K562 (cell line): ENCODE measurements around the gene LCNL1. TPM values are rescaled to one million over a fixed set of nuclear protein-coding genes. Genes with fewer than 3 reads are reported as not detected.

ENCODE experiments used
- ATAC-seq: fragments of 200-7000 bp; cut with Tn5 transposase; 3 replicates; pipeline ENCODE4 v1.9.1; 2020; ENCODE audit warnings: moderate library complexity
- BruUV-seq: library from RNA; stranded (reverse); fragments of 400-500 nt; replicated peaks from 2 replicates; lab custom pipeline; 2021; lab: Mats Ljungman, UMichigan
- CTCF ChIA-PET: fragments of 300-600 bp; formaldehyde crosslinking; extraction: SDS; loops from one replicate; lab custom pipeline; 2021; ENCODE audit warnings: low intra/inter-chr PET ratio; lab: Yijun Ruan, JAX
- POLR2A ChIA-PET: fragments of 300-600, 350-650 bp; sonication (Branson Sonifier 250); formaldehyde crosslinking; extraction: SDS; loops from one replicate; lab custom pipeline; 2021; ENCODE audit warnings: antibody characterized with exemption, inconsistent platforms; lab: Yijun Ruan, JAX
- DNase-seq, 4 experiments: peaks; one replicate each; pipeline versions ENCODE4 v3.0.0 to v3.0.0-alpha.2; 2011 to 2018; ENCODE audit warnings: low spot score in 3 of 4, mixed read lengths in 3 of 4; ENCODE audit errors: extremely low read depth in 1 of 4
- FAIRE-seq: peaks from 2 replicates; lab custom pipeline; 2011; peaks lifted over from hg19 to GRCh38; lab: Jason Lieb, UNC
- H2AFZ ChIP-seq: 2 replicates; pipeline ENCODE4 v1.6.0; 2011; ENCODE audit warnings: low read depth, low read length, control low read depth, inconsistent platforms
- H3K27ac ChIP-seq: fragments of 200-600 bp; 3 replicates; pipeline ENCODE4 v1.8.0; 2011; ENCODE audit warnings: low read depth, mild to moderate bottlenecking, control low read depth, inconsistent platforms, low read length, moderate library complexity, mixed read lengths; ENCODE audit errors: extremely low read depth
- H3K27me3 ChIP-seq, 2 experiments: fragments of 300-600 bp in 1 of 2; 2 replicates in 1 of 2; 3 replicates in 1 of 2; pipeline versions ENCODE4 v1.6.0 to v1.8.0; 2011; ENCODE audit warnings: inconsistent platforms in 2 of 2, low read length in 2 of 2, mild to moderate bottlenecking in 1 of 2, mixed read lengths in 1 of 2, moderate library complexity in 1 of 2; ENCODE audit not compliant: control insufficient read depth in 2 of 2, insufficient read depth in 2 of 2
- H3K36me3 ChIP-seq: fragments of 300-600 bp; 3 replicates; pipeline ENCODE4 v1.8.0; 2011; ENCODE audit warnings: mild to moderate bottlenecking, low read length, inconsistent platforms; ENCODE audit not compliant: control insufficient read depth, insufficient read depth
- H3K4me1 ChIP-seq, 2 experiments: fragments of 200-600 bp in 1 of 2; replicated peaks in 1 of 2; 2 replicates in 1 of 2; 3 replicates in 1 of 2; pipeline versions ENCODE4 v1.5.1 to v1.8.0; 2011; ENCODE audit warnings: inconsistent platforms in 2 of 2, low read length in 2 of 2, mild to moderate bottlenecking in 1 of 2, mixed read lengths in 1 of 2, moderate library complexity in 1 of 2; ENCODE audit not compliant: control insufficient read depth in 2 of 2, insufficient read depth in 2 of 2
- H3K4me2 ChIP-seq: 2 replicates; pipeline ENCODE4 v1.6.1; 2011; ENCODE audit warnings: low read length, control low read depth, inconsistent platforms, mixed read lengths; ENCODE audit not compliant: insufficient read depth
- H3K4me3 ChIP-seq: fragments of 200-600 bp; sonication (generic), shearing (Covaris generic); 2 replicates; pipeline ENCODE4 v1.5.1; 2016; ENCODE audit warnings: control low read depth, inconsistent platforms
- H3K79me2 ChIP-seq: fragments of 200-600 bp; 3 replicates; pipeline ENCODE4 v1.8.0; 2011; ENCODE audit warnings: low read length, inconsistent platforms; ENCODE audit not compliant: control insufficient read depth, insufficient read depth
- H3K9ac ChIP-seq, 2 experiments: 2 replicates each; pipeline versions ENCODE4 v1.6.0 to v1.6.1; 2011; ENCODE audit warnings: low read depth in 2 of 2, low read length in 2 of 2, control low read depth in 1 of 2, inconsistent platforms in 1 of 2, mild to moderate bottlenecking in 1 of 2, mixed read lengths in 1 of 2; ENCODE audit not compliant: insufficient read depth in 1 of 2
- H3K9me1 ChIP-seq: one replicate; pipeline ENCODE4 v1.6.0; 2011; ENCODE audit warnings: inconsistent platforms, mild to moderate bottlenecking, low read length, moderate library complexity; ENCODE audit not compliant: control insufficient read depth, insufficient read depth
- H3K9me3 ChIP-seq: replicated peaks from 2 replicates; pipeline ENCODE4 v1.5.1; 2011; ENCODE audit warnings: low read depth, low read length, inconsistent platforms; ENCODE audit not compliant: control insufficient read depth, insufficient read depth
- H4K20me1 ChIP-seq: replicated peaks from 2 replicates; pipeline ENCODE4 v1.6.1; 2011; ENCODE audit warnings: low read length, inconsistent platforms, mixed read lengths; ENCODE audit not compliant: control insufficient read depth, insufficient read depth
- ARNT ChIP-seq, 2 experiments: fragments of 450-650 bp; IDR thresholded peaks; 2 replicates each; pipeline ENCODE4 v1.6.1; 2016; ENCODE audit warnings: mild to moderate bottlenecking in 1 of 2
- E2F6 ChIP-seq, 2 experiments: IDR thresholded peaks; 2 replicates each; pipeline ENCODE4 v1.6.1; 2011; ENCODE audit warnings: borderline replicate concordance in 1 of 2, control low read depth in 1 of 2, low read depth in 1 of 2, low read length in 1 of 2, mild to moderate bottlenecking in 1 of 2, mixed read lengths in 1 of 2, moderate library complexity in 1 of 2; ENCODE audit not compliant: insufficient read depth in 1 of 2, insufficient read length in 1 of 2, poor library complexity in 1 of 2, severe bottlenecking in 1 of 2; ENCODE audit errors: extremely low read depth in 1 of 2
- EGR1 ChIP-seq: fragments of 450-650 bp; conservative IDR thresholded peaks from 2 replicates; pipeline ENCODE4 v1.6.1; 2017; ENCODE audit warnings: mild to moderate bottlenecking
- ELK3 ChIP-seq: fragments of 450-650 bp; formaldehyde crosslinking; IDR thresholded peaks from 2 replicates; pipeline ENCODE4 v1.4.0; 2020; ENCODE audit warnings: mild to moderate bottlenecking
- GTF2A2 ChIP-seq: IDR thresholded peaks from 2 replicates; pipeline ENCODE4 v1.6.1; 2016; ENCODE audit warnings: mild to moderate bottlenecking, missing genetic modification characterization, missing compliant biosample characterization
- HIVEP1 ChIP-seq: fragments of 250-450 bp; sonication (Bioruptor Pico); IDR thresholded peaks from 2 replicates; pipeline ENCODE4 v1.4.0; 2020; ENCODE audit warnings: mild to moderate bottlenecking
- MAZ ChIP-seq, 2 experiments: fragments of 450-650 bp in 1 of 2; sonication (generic) in 1 of 2; formaldehyde crosslinking; IDR thresholded peaks in 1 of 2; conservative IDR thresholded peaks in 1 of 2; 2 replicates each; pipeline versions ENCODE4 v1.4.0 to v1.5.0; 2020; ENCODE audit warnings: mild to moderate bottlenecking in 1 of 2, missing genetic modification reagents in 1 of 2
- POLR2AphosphoS2 ChIP-seq: IDR thresholded peaks from 2 replicates; pipeline ENCODE4 v1.6.1; 2012; ENCODE audit warnings: low read length, improper control_type of control experiment
- TEAD1 ChIP-seq, 2 experiments: fragments of 450-650 bp in 1 of 2; sonication (generic) in 1 of 2; formaldehyde crosslinking; IDR thresholded peaks; 2 replicates each; pipeline versions ENCODE4 v1.4.0 to v1.8.0; 2020 to 2022; ENCODE audit warnings: mild to moderate bottlenecking in 2 of 2, missing genetic modification reagents in 1 of 2
- THAP12 ChIP-seq: fragments of 250-450 bp; sonication (Bioruptor Pico); IDR thresholded peaks from 2 replicates; pipeline ENCODE4 v1.9.0; 2021; ENCODE audit warnings: mild to moderate bottlenecking, inconsistent platforms
- YBX1 ChIP-seq: fragments of 450-650 bp; IDR thresholded peaks from 2 replicates; pipeline ENCODE4 v1.7.1; 2016; ENCODE audit warnings: mild to moderate bottlenecking
- ZBTB9 ChIP-seq: fragments of 450-650 bp; formaldehyde crosslinking; IDR thresholded peaks from 2 replicates; pipeline ENCODE4 v1.4.0; 2020; ENCODE audit warnings: mild to moderate bottlenecking, moderate library complexity
- ZEB2 ChIP-seq: fragments of 450-650 bp; IDR thresholded peaks from 2 replicates; pipeline ENCODE4 v1.6.1; 2016
- WGBS: fragments of 100-300 bp; shearing (Covaris generic); methylation state at CpG from one replicate; pipeline ENCODE4 v1.1.6; 2016; ENCODE audit warnings: low coverage, mixed read lengths; ENCODE audit not compliant: insufficient coverage; ENCODE audit errors: missing lambda C conversion rate; 5-methylcytosine and 5-hydroxymethylcytosine counted together
- in situ Hi-C: fragments of 300-500 bp; cut with MboI; formaldehyde crosslinking; loops from 4 replicates; pipeline ENCODE4 v1.15.0; 2018; ENCODE audit warnings: inconsistent platforms, mixed read lengths
- intact Hi-C: fragments of 100-400 bp; cut with micrococcal nuclease; formaldehyde crosslinking; loops from 2 replicates; pipeline ENCODE4 v1.14.2; 2022
- polyA plus RNA-seq, 8 experiments: library from polyadenylated mRNA; depleted of rRNA in 4 of 8; stranded (reverse) in 5 of 8; unstranded in 3 of 8; fragments of >200 nt; fragmentation: Nextera tagmentation in 2 of 8; fragmentation: Illumina TruSeq in 1 of 8; extraction: Ambion mirVana in 2 of 8; extraction: Trizol in 1 of 8; gene quantifications; 2 replicates each; pipeline versions ENCODE4 v1.2.1 to v1.2.3, GENCODE V29; 2011 to 2014; ENCODE audit warnings: inconsistent platforms in 1 of 8, missing spikeins in 1 of 8
- total RNA-seq, 7 experiments: library from RNA; depleted of rRNA in 6 of 7; stranded (reverse); fragments of >200 nt in 6 of 7; fragmentation: Illumina TruSeq in 2 of 7; extraction: Trizol in 2 of 7; gene quantifications; 2 replicates each; pipeline versions ENCODE4 v1.2.1 to v1.2.3, GENCODE V29; 2011 to 2021; ENCODE audit warnings: low replicate concordance in 1 of 7
- TF ChIP-seq, protein P1 (sequence below): sonication (generic); formaldehyde crosslinking; IDR thresholded peaks from 2 replicates; pipeline ENCODE4 v1.5.0; 2020; ENCODE audit warnings: missing genetic modification reagents

The LCNL1 gene
- total and polyA plus RNA-seq, 9 of the 15 experiments (the other 6 are each of a cell fraction or from before 2014, with no cell fraction given) = 0.04 to 0.16 (median 0.04) TPM; not detected in 4

- POLR2A ChIA-PET = interaction anchor here (0.6 to 1.5 kb wide), 3 partner anchors 10 to 107 kb away, joined by 3 to 5 read pairs (median 4); no protein-coding TSS in a partner anchor
- Histone ChIP-seq H3K36me3 (no peaks in the 10 kb centered on the region), H3K9ac (peak overlapping the region; percentile 25 to 89; a peak in 3 of 4 replicates), H3K9me3 (no peaks in the 10 kb centered on the region), H4K20me1 (no peaks in the 10 kb centered on the region), H3K4me2 (peak overlapping the region; percentile 79), H3K27me3 (no peaks in the 10 kb centered on the region), H2AFZ (peak overlapping the region; percentile 82), H3K79me2 (no peaks in the 10 kb centered on the region), H3K4me3 (peak overlapping the region; percentile 37), H3K4me1 (peaks cover 9 to 95% of the 10 kb centered on the region in 2 experiments; a peak in 4 of 5 replicates), H3K27ac (peak overlapping the region; percentile 44; the same call in 1 of the 3 replicates), H3K9me1 (no peaks in the 10 kb centered on the region)
- intact Hi-C loops = no loop called here
- CTCF ChIA-PET = no interaction called here
- WGBS = 29% methylated on average over 29 of the region's 41 CpGs
- BruUV-seq = no TSS peak
- in situ Hi-C loops = no loop called here
- ATAC-seq (peak; percentile 12), DNase-seq (no peak), FAIRE-seq (no peak)
- TF ChIP-seq POLR2AphosphoS2 (no peak), ZEB2 (peak; percentile 65), E2F6 (IDR thresholded peaks at IDR 0.05; ENCODE audit: borderline replicate concordance in 1 of 2, extremely low read depth in 1 of 2, insufficient read depth in 1 of 2, insufficient read length in 1 of 2, low read depth in 1 of 2, low read length in 1 of 2, poor library complexity in 1 of 2, severe bottlenecking in 1 of 2) (peak in 1 of 2 experiments; percentile 44), MAZ (CRISPR knock-in tag; conservative IDR thresholded peaks at IDR 0.05 in 1 of 2, IDR thresholded peaks at IDR 0.05 in 1 of 2) (peak in 1 of 2 experiments; percentile 63; a peak in 2 of 4 replicates), ELK3 (CRISPR knock-in tag) (no peak), THAP12 (CRISPR knock-in tag) (peak; percentile 58; the same call in 1 of the 2 replicates), ZBTB9 (CRISPR knock-in tag) (peak; percentile 66; the same call in 1 of the 2 replicates), GTF2A2 (tag) (no peak), EGR1 (peak; percentile 76), ARNT (IDR thresholded peaks at IDR 0.05) (no peak), HIVEP1 (no peak), YBX1 (no peak), TEAD1 (CRISPR knock-in tag; IDR thresholded peaks at IDR 0.05) (no peak)
- TF ChIP-seq, protein P1, sequence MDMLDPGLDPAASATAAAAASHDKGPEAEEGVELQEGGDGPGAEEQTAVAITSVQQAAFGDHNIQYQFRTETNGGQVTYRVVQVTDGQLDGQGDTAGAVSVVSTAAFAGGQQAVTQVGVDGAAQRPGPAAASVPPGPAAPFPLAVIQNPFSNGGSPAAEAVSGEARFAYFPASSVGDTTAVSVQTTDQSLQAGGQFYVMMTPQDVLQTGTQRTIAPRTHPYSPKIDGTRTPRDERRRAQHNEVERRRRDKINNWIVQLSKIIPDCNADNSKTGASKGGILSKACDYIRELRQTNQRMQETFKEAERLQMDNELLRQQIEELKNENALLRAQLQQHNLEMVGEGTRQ = no peak
Measured at GRCh38 chr9:136978865-136979544, 3.8 kb upstream of the LCNL1 start.
